Peyer's patch (tissue), 4 donors: ENCODE measurements around the gene PELI1.

ENCODE experiments used
- CTCF ChIP-seq, 6 experiments: fragments of 450-650 bp in 4 of 6; fragments of 200-600 bp in 2 of 6; sonication (generic) in 1 of 6; IDR thresholded peaks; one replicate each; pipeline ENCODE4 v1.5.1; 2017 to 2019; ENCODE audit warnings: antibody characterized with exemption in 6 of 6, mild to moderate bottlenecking in 3 of 6, moderate library complexity in 1 of 6
- POLR2A ChIP-seq, 2 donors: fragments of 450-650 bp; IDR thresholded peaks; one replicate each; pipeline ENCODE4 v1.5.1; 2017; ENCODE audit warnings: antibody characterized with exemption in 2 of 2, mild to moderate bottlenecking in 2 of 2, moderate library complexity in 2 of 2

GRCh38 chr2:64111426-64111825, 32.8 kb downstream of the PELI1 start:
- TF ChIP-seq CTCF (IDR thresholded peaks at IDR 0.05) (no peak), POLR2A (IDR thresholded peaks at IDR 0.05) (no peak)
